Parathyroid adenoma (tissue), 2 donors: ENCODE measurements around the gene C22orf31.

ENCODE experiments used
- H2AFZ ChIP-seq: fragments of 300-600 bp; sonication (generic); one replicate; pipeline ENCODE4 v1.7.0; 2017; ENCODE audit warnings: antibody characterized with exemption, mild to moderate bottlenecking
- H3K27ac ChIP-seq: fragments of 300-600 bp; sonication (generic); one replicate; pipeline ENCODE4 v1.7.0; 2017
- H3K27me3 ChIP-seq: fragments of 300-600 bp; sonication (generic); one replicate; pipeline ENCODE4 v1.7.0; 2017; ENCODE audit warnings: low read length; ENCODE audit not compliant: control insufficient read depth, insufficient read depth
- H3K36me3 ChIP-seq: fragments of 300-600 bp; sonication (generic); one replicate; pipeline ENCODE4 v1.7.0; 2017; ENCODE audit warnings: low read length; ENCODE audit not compliant: control insufficient read depth, insufficient read depth
- H3K4me1 ChIP-seq: fragments of 300-600 bp; sonication (generic); one replicate; pipeline ENCODE4 v1.7.0; 2017; ENCODE audit warnings: control low read depth
- H3K4me2 ChIP-seq: fragments of 300-600 bp; sonication (generic); one replicate; pipeline ENCODE4 v1.7.0; 2017; ENCODE audit warnings: low read length
- H3K4me3 ChIP-seq: fragments of 300-600 bp; sonication (generic); one replicate; pipeline ENCODE4 v1.7.0; 2017; ENCODE audit warnings: low read depth, low read length
- H3K79me2 ChIP-seq: fragments of 300-600 bp; sonication (generic); one replicate; pipeline ENCODE4 v1.7.0; 2017; ENCODE audit warnings: control low read depth
- H3K9ac ChIP-seq: fragments of 300-600 bp; sonication (generic); one replicate; pipeline ENCODE4 v1.7.0; 2017; ENCODE audit warnings: mild to moderate bottlenecking
- H3K9me3 ChIP-seq: fragments of 300-600 bp; sonication (generic); one replicate; pipeline ENCODE4 v1.7.0; 2017; ENCODE audit warnings: low read length; ENCODE audit not compliant: control insufficient read depth
- TF ChIP-seq, protein P1 (sequence below): fragments of 300-600 bp; sonication (generic); IDR thresholded peaks from one replicate; pipeline ENCODE4 v1.7.0; 2017; ENCODE audit warnings: antibody characterized with exemption, mild to moderate bottlenecking
- donor health status: primary hyperparathyroidism.

C22orf31 gene

DNA sequence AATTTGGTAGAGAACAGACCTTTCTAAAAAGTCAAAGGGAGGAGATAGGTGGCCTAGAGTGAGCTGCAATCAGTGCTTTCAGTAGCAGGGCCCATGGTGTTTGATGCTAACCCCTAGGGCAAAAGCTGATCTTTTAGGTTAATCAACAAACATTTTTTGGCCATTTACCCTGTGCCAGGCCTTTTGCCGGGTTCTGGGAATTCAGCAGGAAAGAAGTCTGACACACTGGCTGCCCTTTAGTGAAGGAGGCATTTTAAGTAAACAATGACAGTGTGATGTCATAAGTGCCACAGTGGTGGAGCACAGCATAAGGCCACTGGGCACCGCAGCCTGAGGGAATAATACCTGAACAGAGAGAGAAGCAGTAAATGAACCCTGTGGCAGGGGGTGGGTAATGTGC is 29.0 kb downstream of the C22orf31 start:
- H3K9ac ChIP-seq = no peak overlapping the region
- H3K27ac ChIP-seq = no peak overlapping the region
- H3K36me3 ChIP-seq = no peaks in the 10 kb centered on the region
- H3K4me2 ChIP-seq = no peak overlapping the region
- no peak overlapping the region for H3K4me3 ChIP-seq
- TF ChIP-seq, protein P1, sequence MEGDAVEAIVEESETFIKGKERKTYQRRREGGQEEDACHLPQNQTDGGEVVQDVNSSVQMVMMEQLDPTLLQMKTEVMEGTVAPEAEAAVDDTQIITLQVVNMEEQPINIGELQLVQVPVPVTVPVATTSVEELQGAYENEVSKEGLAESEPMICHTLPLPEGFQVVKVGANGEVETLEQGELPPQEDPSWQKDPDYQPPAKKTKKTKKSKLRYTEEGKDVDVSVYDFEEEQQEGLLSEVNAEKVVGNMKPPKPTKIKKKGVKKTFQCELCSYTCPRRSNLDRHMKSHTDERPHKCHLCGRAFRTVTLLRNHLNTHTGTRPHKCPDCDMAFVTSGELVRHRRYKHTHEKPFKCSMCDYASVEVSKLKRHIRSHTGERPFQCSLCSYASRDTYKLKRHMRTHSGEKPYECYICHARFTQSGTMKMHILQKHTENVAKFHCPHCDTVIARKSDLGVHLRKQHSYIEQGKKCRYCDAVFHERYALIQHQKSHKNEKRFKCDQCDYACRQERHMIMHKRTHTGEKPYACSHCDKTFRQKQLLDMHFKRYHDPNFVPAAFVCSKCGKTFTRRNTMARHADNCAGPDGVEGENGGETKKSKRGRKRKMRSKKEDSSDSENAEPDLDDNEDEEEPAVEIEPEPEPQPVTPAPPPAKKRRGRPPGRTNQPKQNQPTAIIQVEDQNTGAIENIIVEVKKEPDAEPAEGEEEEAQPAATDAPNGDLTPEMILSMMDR = no peak
- no peaks in the 10 kb centered on the region for H3K9me3 ChIP-seq
- H3K4me1 ChIP-seq = peaks cover 2% of the 10 kb centered on the region
- no peaks in the 10 kb centered on the region for H3K79me2 ChIP-seq
- H3K27me3 ChIP-seq = no peaks in the 10 kb centered on the region
- no peak overlapping the region for H2AFZ ChIP-seq

DNA sequence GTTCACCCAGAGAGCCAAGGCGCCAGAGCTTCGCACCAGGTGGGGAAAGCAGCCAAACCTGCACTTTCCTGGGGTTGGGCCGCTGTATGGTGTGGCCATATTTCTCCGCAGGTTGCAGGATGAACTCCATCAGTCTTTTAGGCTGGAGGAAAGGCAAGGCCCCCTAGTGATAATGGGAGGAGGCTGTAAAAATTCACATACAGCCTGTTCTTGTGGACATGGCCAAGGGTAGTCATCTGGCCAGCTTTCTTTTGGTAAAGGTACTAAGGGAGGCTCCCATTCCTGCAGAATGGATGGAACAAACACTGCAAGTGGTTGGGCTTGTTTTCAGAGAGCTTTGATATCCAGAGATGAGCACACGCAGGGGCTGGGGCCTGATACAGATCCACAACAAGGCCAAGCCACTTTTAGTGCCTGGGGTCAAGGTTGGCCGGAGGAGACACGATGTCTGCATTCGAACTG is 29.6 kb downstream of the C22orf31 start:
- H3K4me2 ChIP-seq = peak overlapping the region; percentile 13
- H2AFZ ChIP-seq = no peak overlapping the region
- no peak overlapping the region for H3K4me3 ChIP-seq
- TF ChIP-seq, protein P1 = no peak
- H3K4me1 ChIP-seq = peaks cover 2% of the 10 kb centered on the region
- no peaks in the 10 kb centered on the region for H3K36me3 ChIP-seq
- no peaks in the 10 kb centered on the region for H3K27me3 ChIP-seq
- H3K9ac ChIP-seq = no peak overlapping the region
- no peaks in the 10 kb centered on the region for H3K79me2 ChIP-seq
- H3K27ac ChIP-seq = no peak overlapping the region
- no peaks in the 10 kb centered on the region for H3K9me3 ChIP-seq

DNA sequence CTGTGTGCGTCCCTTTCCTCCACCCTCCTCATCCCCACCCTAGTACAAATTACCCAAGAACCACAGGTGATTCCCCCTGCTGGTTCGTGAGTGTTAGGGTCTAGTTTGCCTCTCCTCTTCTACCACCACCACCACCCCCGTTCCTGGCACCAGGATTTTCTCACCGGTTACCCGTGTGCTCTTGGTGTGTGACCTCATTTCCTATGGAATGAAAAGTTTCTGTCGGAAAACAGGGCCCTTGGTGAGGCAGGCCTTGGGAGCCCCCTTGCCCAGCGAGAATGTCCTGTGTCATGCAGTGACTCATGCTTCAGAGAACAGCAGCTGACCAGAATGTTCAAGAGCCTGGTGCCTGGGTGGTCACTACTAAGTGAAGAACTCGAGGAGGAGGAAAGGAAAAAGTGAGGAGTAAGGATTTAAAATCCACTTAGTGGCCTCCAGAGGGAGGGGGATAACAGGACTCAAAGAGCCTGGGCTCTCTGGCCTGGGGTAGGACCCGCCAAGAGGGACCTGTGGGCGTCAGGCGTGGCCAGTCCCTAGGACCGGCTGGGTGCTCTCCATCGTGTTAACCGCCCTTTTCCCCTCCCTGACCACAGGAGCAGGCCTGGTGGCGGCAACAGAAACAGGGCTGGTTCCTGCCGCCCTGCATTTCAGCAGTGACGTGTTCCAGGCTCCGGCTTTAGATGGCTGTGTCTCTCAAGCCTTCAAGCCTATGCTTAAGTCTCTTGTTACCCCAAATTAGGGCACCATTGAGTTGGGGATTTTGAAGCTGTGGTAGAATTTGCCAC is 30.2 kb downstream of the C22orf31 start:
- no peaks in the 10 kb centered on the region for H3K79me2 ChIP-seq
- peaks cover 2% of the 10 kb centered on the region for H3K4me1 ChIP-seq
- H2AFZ ChIP-seq = peak overlapping the region; percentile 66
- no peak overlapping the region for H3K9ac ChIP-seq
- no peaks in the 10 kb centered on the region for H3K36me3 ChIP-seq
- no peaks in the 10 kb centered on the region for H3K9me3 ChIP-seq
- H3K4me2 ChIP-seq = peak overlapping the region; percentile 72
- no peaks in the 10 kb centered on the region for H3K27me3 ChIP-seq
- TF ChIP-seq, protein P1 = no peak
- H3K4me3 ChIP-seq = no peak overlapping the region
- no peak overlapping the region for H3K27ac ChIP-seq

DNA sequence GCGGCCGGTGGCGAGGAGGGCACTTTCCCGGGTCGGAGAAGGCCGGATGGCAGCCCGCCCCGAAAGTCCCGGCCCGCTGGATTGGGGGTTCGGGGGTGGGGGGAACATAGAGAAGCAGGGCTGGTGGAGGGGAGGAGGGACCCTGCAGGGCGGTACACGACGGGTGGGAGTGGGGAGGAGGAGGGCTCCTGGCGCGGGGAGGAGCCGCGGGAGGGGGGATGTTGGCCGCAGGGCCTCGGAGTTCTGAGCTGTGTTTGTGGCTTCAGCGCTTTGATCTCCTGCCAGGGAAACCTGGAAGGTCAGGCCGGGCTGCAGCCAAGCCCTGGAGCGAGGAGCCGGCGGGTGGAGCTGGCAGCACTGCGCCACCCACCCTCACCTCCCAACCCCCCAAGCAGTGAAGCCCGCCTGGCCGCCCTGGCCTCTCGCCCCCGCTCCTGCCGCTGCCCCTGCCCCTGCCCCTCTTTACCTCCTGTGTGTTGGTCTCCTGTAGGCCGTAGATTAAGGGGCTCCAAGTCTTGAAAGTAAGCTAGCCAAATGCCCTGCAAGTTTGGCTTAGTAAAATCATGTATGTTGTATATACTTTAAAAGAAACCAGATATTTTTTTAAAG is 30.9 kb downstream of the C22orf31 start:
- TF ChIP-seq, protein P1 = no peak
- Histone ChIP-seq H3K36me3 (no peaks in the 10 kb centered on the region), H3K4me2 (peak overlapping the region; percentile 72), H3K27me3 (no peaks in the 10 kb centered on the region), H3K9ac (no peak overlapping the region), H3K9me3 (no peaks in the 10 kb centered on the region), H3K27ac (no peak overlapping the region), H3K4me1 (peaks cover 2% of the 10 kb centered on the region), H3K79me2 (no peaks in the 10 kb centered on the region), H2AFZ (peak overlapping the region; percentile 66), H3K4me3 (peak overlapping the region; percentile 49)
